Upper lobe of right lung (tissue), 1 donor: ENCODE measurements around the gene ATXN7L3. TPM values are rescaled to one million over a fixed set of nuclear protein-coding genes. Genes with fewer than 3 reads are reported as not detected.

Experiments
- ATAC-seq: fragments of 200-7000 bp; cut with Tn5 transposase; one replicate; pipeline ENCODE4 v1.9.1; 2020; ENCODE audit warnings: mild to moderate bottlenecking, moderate library complexity
- DNase-seq: peaks from one replicate; pipeline ENCODE4 v3.0.0-alpha.2; 2020
- H3K27ac ChIP-seq: fragments of 200-600 bp; one replicate; pipeline ENCODE4 v1.8.0; 2022
- H3K27me3 ChIP-seq: fragments of 200-600 bp; one replicate; pipeline ENCODE4 v1.8.0; 2022; ENCODE audit warnings: mild to moderate bottlenecking
- H3K36me3 ChIP-seq: fragments of 200-600 bp; one replicate; pipeline ENCODE4 v1.8.0; 2022
- H3K4me1 ChIP-seq: fragments of 200-600 bp; one replicate; pipeline ENCODE4 v1.8.0; 2022
- H3K4me3 ChIP-seq: fragments of 200-600 bp; one replicate; pipeline ENCODE4 v1.8.0; 2022; ENCODE audit warnings: mild to moderate bottlenecking
- H3K9me3 ChIP-seq: fragments of 200-600 bp; one replicate; pipeline ENCODE4 v1.8.0; 2022
- CTCF ChIP-seq: fragments of 200-600 bp; IDR thresholded peaks from one replicate; pipeline ENCODE4 v1.8.0; 2022; ENCODE audit warnings: antibody characterized with exemption
- intact Hi-C: fragments of 100-400 bp; cut with DNase I; formaldehyde crosslinking; loops from one replicate; pipeline ENCODE4 v1.11.0; 2022
- total RNA-seq: library from RNA; stranded (reverse); fragmentation: NEBNext Ultra II Directional; extraction: Animal tissue kit (Norgen Biotek cat#: 25700); gene quantifications from one replicate; pipeline ENCODE4 v1.2.1, GENCODE V29; 2021
- donor health status: DM: no; HTN: yes; CAD: no; lungs with severe emphysema.

ATXN7L3 gene
- total RNA-seq, 1 donor from 2014 or later = 65.0 TPM

- peak; percentile 33 for ATAC-seq
Observed at GRCh38 chr17:44177640-44178039, 22.0 kb downstream of the ATXN7L3 start.

GRCh38 chr17:44176671-44177501 is 22.8 kb downstream of the ATXN7L3 start:
- DNase-seq (no peak), ATAC-seq (peak; percentile 44)
- Histone ChIP-seq H3K9me3 (no peaks in the 10 kb centered on the region), H3K36me3 (peaks cover 4% of the 10 kb centered on the region), H3K4me1 (no peaks in the 10 kb centered on the region), H3K27me3 (no peaks in the 10 kb centered on the region), H3K4me3 (no peak overlapping the region), H3K27ac (no peak overlapping the region)
- intact Hi-C loops = no loop called here
- no peak for TF ChIP-seq CTCF

More at GRCh38 chr17:44177640-44178039, 22.0 kb downstream of the ATXN7L3 start:
- no peaks in the 10 kb centered on the region for H3K27me3 ChIP-seq
- H3K36me3 ChIP-seq = peaks cover 12% of the 10 kb centered on the region
- H3K4me3 ChIP-seq = no peak overlapping the region
- H3K4me1 ChIP-seq = no peaks in the 10 kb centered on the region
- DNase-seq = no peak
- H3K27ac ChIP-seq = no peak overlapping the region
- TF ChIP-seq CTCF = no peak
- intact Hi-C loops = no loop called here
- H3K9me3 ChIP-seq = no peaks in the 10 kb centered on the region

- no peak for DNase-seq
- Histone ChIP-seq H3K36me3 (no peaks in the 10 kb centered on the region), H3K4me3 (no peak overlapping the region), H3K9me3 (no peaks in the 10 kb centered on the region), H3K4me1 (no peaks in the 10 kb centered on the region), H3K27ac (no peak overlapping the region), H3K27me3 (no peaks in the 10 kb centered on the region)
- no peak for ATAC-seq
- TF ChIP-seq CTCF = no peak
- intact Hi-C loops = no loop called here
Observed at GRCh38 chr17:44176257-44176656, 23.4 kb downstream of the ATXN7L3 start.

GRCh38 chr17:44174427-44174826 is 25.3 kb downstream of the ATXN7L3 start:
- Histone ChIP-seq H3K9me3 (no peaks in the 10 kb centered on the region), H3K36me3 (no peaks in the 10 kb centered on the region), H3K4me3 (no peak overlapping the region), H3K27me3 (no peaks in the 10 kb centered on the region), H3K27ac (no peak overlapping the region), H3K4me1 (peaks cover 8% of the 10 kb centered on the region)
- DNase-seq (no peak), ATAC-seq (no peak)
- TF ChIP-seq CTCF = no peak
- intact Hi-C loops = no loop called here

- no peak overlapping the region for H3K27ac ChIP-seq
- ATAC-seq (no peak), DNase-seq (no peak)
- intact Hi-C loops = no loop called here
- no peaks in the 10 kb centered on the region for H3K36me3 ChIP-seq
- no peak overlapping the region for H3K4me3 ChIP-seq
- H3K27me3 ChIP-seq = no peaks in the 10 kb centered on the region
- no peak for TF ChIP-seq CTCF
- no peaks in the 10 kb centered on the region for H3K9me3 ChIP-seq
- H3K4me1 ChIP-seq = peaks cover 8% of the 10 kb centered on the region
Observed at GRCh38 chr17:44171931-44172455, 27.7 kb downstream of the ATXN7L3 start.
